GM21723 (cell line): ENCODE measurements around the gene VEPH1.
"Not testable (repeated sequence)": the region's sequence is repeated elsewhere in the genome, so short reads cannot be mapped to it uniquely, and the experiment has no call there.

Experiments
- ATAC-seq: cut with Tn5 transposase; IDR thresholded peaks from one replicate; pipeline ENCODE4 v1.9.1; 2021; ENCODE audit warnings: mild to moderate bottlenecking, moderate library complexity; ENCODE audit not compliant: unreplicated experiment

Gene VEPH1

DNA sequence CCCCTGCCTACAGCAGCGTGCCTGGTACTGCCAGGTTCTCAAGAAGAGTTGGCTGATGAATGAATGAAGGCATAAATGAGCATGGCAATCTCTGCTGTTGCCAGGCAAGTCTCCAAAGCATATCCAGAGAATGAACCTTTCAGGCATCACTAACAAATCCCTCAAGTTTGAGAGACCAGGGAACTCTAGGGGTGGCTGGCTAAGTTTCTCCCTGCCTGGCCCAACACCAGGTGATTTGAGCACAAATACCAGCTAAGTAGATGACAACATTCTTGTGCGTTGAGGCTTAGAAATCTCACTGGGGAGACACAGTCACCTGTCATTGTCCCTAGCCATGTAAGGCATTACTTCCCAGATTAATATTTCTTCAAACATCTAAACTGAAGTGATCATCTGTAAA, 147.9 kb downstream of the VEPH1 start:
- ATAC-seq = no peak

DNA sequence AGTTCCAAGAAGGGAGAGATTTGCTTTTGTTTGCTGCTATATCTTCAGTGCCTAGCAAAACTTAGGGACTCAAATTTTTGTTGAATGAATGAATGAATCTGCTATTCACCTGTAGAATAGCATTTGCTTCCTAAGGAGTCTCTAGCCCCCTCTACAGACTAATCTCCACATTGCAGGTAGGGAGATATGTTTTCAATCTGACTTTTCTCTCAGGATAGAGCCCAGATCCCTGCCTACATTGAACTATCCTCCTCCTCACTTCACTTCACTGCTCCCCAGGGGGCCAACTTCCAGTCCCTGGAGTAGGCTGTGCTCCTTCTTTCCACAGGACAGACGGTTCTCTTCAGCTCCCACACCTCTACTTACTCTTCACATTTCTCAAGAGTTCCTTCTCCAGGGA, 148.5 kb downstream of the VEPH1 start:
- no peak for ATAC-seq

DNA sequence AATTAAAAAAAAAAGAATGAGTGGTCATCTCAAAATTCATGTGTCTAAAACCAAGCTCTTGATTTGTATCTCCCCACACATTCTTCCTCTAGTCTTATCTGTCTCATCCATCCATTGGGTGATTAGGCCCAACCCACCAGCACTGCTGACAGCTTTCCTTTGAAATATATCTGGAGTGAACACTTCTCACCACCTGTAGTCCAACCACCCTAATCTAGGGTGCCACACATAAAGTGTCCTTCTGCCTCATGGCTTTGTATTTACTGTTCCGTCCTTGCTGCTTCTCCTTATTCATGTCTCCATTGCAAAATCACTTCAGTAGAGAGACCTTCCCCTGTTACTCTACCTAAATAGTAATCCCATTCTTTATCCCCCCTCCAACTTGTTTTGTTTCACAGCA, 149.0 kb downstream of the VEPH1 start:
- ATAC-seq = no peak

DNA sequence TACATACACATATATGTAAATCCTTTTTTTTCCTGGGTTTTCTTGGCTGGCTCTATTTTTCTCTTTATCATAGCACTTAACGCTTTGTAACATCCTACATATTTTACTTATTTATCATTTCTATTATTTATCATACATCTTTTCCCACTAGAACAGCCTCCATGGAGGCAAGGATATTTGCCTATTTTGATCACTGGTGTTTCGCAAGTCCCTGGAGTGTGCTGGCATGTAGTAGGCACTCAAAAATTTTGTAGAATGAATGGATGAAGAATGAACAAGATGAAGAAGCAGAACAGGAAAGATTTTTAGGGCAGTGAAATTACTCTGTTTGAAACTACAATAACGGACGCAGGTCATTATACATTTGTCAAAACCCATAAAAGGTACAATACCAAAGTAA, 149.6 kb downstream of the VEPH1 start:
- ATAC-seq = no peak

DNA sequence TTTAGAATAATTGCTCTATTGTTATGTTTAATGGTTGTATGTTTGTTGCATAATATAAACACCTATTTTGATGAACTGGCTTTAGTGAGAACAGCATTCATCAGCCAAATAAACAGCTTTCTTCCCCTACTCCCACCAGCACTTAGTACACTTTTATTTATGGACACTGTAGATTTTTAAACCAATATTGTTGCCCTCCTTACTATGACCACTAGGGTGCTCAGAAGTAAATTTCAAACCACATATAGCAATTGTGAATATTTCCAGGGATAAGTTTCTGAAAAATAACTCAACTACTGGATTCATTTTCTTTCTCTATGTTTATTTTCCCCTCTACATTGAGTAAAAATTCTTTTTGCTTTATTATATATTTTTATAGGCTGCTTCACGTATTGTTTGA, 151.2 kb downstream of the VEPH1 start:
- ATAC-seq = no peak

DNA sequence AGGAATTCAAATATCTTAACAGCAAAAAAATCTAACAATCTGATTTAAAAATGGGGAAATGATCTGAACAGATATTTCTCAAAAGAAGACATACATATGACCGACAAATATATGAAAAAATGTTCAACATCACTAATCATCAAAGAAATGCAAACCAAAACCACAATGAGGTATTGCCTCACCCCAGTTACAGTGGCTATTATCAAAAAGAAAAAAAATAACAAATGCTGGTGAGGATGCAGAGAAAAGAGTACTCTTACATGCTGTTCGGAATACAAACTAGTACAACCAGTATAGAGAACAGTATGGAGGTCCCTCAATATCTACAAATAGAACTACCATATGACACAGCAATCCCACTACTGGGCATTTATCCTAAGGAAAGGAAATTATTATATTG, 152.6 kb downstream of the VEPH1 start:
- ATAC-seq = not testable (repeated sequence)

DNA sequence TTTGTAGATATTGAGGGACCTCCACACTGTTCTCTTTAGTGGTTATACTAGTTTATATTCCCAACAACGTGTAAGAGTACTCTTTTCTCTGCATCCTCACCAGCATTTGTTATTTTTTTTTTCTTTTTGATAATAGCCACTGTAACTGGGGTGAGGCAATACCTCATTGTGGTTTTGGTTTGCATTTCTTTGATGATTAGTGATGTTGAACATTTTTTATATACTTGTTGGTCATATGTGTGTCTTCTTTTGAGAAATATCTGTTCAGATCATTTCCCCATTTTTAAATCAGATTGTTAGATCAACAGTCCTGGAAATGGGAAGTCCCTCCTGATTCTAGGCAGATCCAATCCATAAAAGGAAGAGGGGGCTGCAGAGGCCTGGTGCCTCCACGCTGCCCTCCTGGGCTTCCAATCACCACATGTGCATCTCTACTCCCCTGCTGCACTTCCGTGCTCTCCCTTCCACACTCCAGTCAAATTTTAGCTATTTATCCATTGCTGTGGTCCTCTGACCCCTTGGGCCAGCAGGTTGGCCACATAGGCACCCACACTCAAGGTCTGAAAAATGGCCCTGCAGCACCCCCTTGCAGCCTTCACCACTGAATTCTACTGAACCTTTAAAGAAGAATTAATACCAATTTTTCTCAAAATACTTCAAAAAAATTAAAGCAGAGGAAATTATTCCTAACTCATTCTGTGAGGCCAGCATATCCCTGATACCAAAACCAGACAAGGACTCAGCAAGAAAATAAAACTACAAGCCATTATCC, 154.7 kb downstream of the VEPH1 start:
- ATAC-seq = not testable (repeated sequence)

DNA sequence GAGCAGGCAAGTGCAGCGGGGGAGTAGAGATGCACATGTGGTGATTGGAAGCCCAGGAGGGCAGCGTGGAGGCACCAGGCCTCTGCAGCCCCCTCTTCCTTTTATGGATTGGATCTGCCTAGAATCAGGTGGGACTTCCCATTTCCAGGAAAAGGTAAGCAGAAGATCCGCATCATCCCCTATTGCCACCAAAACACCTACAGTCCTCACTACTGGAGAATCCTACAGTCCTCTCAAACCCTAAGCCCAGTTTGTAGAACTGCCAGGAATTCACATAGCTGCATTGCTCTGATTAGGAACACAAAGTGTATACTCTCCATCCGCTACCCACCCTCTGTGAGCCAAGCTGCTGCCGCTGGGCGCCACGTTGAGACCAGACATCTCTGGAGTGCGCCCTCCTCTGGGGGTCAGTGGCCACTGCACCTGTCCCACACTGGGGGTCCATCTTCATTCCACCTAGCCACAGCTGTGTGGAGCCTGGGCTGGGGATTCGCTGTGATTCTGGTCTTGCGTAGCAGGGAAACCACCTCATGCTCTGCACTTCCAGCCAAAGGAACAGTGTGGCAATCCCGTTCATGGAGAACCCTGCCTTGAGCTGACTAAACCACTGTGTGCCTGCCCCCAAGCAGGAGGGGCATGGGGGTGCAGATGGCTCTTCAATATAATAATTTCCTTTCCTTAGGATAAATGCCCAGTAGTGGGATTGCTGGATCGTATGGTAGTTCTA, 155.5 kb downstream of the VEPH1 start:
- no peak for ATAC-seq

DNA sequence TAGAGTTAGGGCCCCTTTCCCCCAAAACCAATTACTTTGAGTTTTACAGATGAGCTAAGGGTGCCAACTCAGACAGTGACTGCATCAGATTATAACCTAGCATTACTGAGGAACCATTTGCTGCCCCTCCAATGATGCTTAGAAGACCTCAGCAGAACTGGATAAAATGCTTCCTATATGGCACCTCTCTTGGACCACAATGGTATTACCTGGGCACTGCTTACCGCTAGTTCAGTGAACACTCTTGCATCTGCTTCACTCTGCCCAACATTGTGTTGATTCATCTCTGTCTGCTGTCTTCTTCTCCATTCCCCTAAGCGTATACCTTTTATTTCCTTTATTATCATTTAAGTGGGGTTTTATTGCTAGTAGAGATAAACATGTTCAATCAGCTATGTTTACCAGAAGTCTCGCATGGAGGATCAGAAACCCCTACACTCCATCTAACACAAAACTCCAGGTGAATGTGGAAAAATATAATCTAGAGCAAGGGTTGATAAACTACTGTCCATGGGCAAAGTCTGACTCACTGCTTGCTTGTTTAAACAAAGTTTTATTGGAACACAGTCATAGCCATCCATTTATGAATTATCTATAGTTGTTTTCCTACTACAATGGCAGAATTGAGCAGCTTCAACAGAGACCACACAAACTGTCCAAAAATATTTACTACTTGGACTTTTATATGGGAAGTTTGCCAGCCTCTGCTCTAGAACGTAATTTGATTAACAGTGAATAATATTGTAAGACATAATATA, 166.8 kb downstream of the VEPH1 start:
- no peak for ATAC-seq

DNA sequence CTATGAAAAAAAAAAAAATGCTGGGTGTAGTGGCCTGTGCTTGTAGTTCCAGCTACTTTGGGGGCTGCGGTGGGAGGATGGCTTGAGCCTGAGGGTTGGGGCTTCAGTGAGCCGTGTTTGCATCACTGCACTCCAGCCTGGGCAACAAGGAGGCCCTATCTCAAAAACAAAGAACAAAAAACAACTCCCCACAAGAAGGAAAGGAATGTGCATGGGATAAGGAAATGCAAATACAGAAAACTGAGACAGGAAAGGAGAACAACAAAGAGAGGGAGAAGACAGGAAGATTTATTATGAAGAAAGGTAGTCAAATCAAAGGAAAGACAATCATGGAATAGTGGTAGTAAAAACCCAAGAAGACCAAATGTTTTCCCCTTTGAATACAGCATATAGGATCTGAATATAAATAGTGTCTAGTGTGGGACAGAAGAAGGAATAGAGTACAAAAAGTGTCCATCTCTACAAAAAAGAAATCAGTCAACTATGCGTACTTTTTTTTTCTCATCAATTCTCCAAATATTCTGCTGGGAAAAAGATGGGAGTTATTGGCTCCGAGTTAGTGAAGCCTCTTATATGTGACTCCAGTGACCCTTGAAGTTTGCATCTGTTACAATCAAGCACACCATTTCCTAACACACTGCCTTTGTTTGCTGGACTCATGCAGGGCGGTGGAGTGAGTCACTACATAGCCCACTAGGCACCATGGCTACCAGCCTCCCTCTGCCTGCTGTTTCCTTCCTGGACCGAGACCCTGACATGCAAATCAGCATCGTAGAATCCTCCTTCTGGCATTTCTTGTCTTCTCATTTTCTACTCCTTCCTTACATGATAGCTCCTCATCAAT, 167.8 kb downstream of the VEPH1 start:
- no peak for ATAC-seq

DNA sequence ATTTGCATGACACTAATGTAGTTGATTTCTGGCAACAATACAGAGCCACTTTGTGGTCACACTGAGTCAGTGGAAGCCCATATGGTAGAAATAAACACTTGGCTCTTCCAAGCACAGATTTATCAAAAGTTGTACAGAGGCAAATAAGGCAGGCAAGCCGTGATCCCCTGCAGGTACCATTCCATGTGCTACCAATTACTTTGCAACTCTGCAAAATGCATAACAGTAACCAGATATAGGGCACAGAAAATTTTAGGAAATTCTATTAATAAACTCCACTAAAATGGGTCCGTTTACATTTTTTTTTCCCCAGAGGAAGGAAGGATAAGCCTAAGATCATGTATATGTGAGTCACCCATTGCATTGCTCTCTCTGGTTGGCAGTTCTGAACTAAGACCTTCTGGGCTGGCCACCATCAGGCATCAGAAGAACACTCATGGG, 169.6 kb downstream of the VEPH1 start:
- ATAC-seq = no peak

DNA sequence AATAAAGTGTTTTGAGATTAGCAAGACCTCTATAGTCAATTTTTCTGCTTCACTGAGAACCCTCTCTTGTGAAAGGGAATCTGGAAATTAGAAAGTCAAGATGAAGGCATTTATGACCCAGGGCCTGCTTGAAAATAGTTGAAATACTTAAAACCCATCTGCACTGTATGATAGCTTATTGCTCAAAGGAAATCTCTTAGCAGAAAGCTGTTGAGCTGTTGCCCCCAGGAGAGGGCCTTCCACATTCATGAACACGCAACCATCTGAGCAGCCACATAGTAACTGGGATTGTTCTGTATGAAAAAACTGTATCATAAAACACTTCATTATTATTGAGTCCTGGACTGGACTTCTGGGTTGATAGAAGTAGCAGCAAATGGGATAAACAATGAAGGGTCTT, 173.0 kb downstream of the VEPH1 start:
- ATAC-seq = no peak

DNA sequence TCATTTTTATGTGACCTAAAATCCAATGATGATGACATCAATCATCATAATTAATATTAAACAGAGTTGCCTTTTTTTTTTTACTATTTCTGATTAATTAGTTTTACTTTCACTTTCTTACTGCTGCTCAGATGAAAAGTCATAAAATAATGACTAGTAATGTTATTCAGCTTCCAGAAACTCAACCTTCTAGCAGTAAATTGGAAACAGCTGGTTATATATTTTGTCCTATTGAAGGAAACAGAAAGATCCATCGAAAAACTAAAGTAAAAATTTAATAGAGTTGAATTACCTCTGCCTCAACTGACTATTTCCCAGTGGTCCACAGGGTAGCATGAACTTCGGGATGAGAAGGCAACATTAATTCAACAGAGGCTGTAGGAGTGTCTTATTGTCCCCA, 173.7 kb downstream of the VEPH1 start:
- no peak for ATAC-seq

DNA sequence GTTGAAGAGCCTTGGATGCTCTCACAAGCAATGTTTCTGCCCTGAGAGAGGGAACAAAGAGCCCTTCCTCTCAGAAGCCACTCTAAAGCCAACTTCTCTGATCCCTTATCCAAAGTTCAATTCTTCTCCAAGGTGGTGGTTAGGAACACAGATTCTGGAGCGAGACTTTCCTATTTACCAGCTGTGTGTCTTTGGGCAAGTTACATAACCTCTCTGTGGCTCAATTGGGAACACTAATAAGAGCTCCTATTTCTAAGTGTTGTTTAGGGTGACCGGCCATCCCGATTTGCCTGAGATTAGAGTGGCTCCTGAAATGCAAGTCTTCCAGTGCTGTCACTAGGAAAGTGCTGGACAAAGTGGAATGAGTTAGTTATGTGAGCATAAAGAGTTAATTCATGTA, 175.4 kb downstream of the VEPH1 start:
- no peak for ATAC-seq

DNA sequence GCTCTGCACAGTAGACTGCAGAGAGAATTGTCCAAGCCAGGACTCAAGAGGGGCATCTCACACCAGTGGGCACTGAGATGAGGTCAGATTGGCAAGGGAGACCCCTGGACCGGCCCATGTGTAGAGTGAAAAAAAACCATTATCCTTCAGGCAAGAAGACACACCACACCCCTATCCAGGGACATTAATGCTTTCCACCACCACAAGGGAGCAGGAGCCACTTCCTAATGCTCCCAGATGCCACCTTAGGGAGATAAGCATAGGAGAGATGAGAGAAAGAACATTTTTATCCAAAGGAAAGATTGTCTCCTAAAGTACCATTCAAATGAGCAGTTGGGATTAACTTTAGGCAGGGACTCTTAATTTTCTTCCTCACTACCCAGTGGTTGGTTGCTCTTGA, 176.2 kb downstream of the VEPH1 start:
- no peak for ATAC-seq

DNA sequence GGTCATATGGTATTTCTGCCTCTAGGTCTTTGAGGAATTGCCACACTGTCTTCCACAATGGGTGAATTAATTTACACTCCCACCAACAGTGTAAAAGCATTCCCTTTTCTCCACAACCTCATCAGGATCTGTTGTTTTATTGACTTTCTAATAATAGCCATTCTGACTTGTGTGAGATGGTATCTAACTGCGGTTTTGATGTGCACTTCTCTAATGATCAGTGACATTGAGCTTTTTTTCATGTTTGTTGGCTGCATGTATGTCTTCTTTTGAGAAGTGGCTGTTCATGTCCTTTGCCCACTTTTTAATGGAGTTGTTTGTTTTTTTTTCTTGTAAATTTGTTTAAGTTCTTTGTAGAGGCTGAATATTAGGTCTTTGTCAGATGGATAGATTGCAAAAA, 178.3 kb downstream of the VEPH1 start:
- not testable (repeated sequence) for ATAC-seq

DNA sequence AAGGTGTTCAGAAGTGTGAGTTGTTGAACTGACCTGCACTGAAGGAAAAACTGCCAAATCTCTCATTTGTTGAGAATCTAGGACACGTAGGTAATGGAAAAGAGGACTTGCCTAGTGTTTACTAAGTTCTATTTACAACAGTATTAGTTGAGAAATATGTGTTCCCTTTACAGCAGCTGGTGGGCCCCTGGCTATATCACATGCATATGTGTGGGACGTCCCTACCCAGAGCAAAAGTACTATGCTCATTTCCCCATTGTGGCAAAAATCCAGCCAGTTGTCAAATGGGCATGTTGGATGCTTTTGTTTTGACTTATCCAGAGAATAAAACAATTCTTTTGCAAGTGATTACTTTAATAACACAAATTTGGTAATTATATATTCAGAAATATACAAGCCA, 179.9 kb downstream of the VEPH1 start:
- ATAC-seq = no peak

DNA sequence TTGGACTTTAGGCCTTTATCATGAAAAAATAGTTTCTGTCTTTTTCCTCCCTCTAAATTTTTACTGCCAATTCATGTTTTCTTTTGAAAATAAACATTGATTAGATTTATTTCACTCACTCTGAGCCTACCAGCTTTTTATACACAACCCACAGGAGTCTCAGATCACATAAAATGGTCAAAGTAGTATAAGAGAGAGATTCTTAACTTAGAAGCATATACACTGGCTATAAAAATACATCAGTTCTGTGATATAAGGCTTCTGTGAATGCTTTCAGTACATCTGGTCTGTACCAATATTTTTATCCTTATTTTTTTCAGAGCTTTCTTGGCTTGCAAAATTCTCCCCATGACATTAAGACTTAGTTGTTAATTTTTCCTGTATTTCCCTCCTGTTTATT, 183.5 kb downstream of the VEPH1 start:
- ATAC-seq = no peak

DNA sequence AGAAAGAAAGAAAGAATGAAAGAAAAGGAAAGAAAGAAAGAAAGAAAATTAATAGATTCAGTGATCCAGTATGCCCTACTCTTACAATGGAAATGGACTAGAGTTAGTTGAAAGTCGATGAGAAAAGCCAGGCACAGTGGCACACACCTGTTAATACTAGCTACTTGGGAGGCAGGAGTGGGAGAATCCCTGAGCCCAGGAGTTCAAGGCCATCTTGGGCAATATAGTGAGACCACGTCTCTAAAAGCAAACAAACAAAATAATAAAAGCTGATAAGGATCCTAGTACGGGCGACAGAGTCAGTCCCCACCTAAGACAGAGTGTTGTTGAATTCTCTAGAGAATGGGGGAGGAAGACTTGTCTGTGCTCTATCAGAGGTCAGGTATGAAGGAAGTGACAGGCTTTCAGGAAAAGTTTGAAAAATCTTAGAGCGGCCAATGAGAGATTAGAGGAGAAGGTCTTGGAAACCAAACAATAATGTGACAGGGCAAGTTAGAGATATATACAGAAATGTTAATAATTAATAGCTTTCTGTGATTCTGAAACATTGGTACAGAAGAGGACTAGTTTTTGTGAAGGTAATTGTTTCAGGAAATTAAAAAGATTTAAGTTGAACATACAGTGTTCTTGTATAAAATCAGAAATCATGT, 184.5 kb downstream of the VEPH1 start:
- ATAC-seq = no peak

DNA sequence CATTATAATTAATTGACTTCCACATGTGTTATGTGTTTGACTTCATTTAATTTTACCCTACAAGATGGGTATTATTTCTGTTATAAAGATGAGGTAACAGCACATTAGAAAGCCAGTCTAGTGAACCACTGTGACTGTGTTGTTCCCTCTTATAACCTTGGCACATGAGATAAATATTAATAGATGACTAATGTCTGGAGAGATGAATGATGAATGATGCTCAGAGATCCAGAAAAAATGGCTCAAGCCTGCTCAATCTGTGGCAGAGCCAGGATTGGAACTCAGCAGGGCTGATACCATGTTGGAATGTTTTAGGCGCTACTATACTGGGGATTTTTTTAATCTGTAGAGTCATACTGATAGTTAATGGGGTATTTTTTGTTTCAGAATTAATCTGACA, 185.3 kb downstream of the VEPH1 start:
- ATAC-seq = no peak
